GM18498 (cell line): ENCODE data around the gene THAP4.
"Not testable (repeated sequence)": the region's sequence is repeated elsewhere in the genome, so short reads cannot be mapped to it uniquely, and the experiment has no call there.

Source experiments
- ATAC-seq: cut with Tn5 transposase; IDR thresholded peaks from one replicate; pipeline ENCODE4 v1.9.1; 2021; ENCODE audit warnings: mild to moderate bottlenecking, moderate library complexity; ENCODE audit not compliant: unreplicated experiment

Gene THAP4

DNA sequence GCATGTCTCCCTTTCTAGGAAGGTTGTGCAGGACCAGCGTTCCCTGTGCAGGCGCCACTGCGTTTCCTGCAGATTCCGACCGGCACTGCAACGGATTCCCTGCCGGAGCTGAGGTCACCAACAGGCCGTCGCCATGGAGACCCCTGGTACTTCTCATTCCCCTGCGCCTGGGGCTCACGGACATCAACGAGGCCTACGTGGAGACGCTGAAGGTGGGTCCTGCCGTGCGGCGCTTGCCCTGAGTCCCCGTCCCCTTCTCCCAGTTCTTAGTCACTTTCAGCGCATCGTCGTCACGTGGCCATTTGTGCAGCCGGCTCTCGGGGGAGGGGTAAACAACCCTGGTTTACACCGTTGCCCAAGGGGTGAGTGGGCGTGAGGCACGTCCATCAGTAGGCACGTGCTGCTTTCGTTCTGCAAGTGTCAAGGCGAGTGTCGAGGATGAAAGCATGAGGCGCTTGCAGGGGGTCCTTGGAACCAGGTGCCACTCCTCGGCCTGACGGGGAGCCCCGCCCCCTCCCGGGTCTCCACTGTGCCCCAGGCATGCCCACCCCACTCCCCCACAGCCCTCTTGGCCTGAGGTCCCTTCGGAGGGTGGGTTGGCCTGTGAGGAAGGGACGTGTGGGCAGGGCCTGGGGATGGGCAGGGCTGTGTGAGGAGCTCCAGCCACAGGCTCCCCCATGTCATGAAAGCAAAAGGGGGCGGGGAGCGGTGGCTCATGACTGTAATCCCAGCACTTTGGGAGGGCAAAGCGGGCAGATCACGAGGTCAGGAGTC, 29.9 kb upstream of the THAP4 start:
- ATAC-seq: no peak

GRCh38 chr2:241665731-241666440, 28.9 kb upstream of the THAP4 start:
- ATAC-seq: no peak

DNA sequence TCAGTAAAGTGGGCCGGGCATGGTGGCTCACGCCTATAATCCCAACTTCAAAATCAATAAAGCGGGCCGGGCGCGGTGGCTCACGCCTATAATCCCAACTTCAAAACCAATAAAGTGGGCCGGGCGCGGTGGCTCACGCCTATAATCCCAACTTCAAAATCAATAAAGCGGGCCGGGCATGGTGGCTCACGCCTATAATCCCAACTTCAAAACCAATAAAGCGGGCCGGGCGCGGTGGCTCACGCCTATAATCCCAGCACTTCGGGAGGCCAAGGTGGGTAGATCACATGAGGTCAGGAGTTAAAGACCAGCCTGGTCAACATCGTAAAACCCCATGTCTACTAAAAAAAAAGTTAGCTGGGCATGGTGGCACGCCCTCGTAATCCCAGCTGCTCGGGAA, 25.8 kb upstream of the THAP4 start:
- not testable (repeated sequence) for ATAC-seq

DNA sequence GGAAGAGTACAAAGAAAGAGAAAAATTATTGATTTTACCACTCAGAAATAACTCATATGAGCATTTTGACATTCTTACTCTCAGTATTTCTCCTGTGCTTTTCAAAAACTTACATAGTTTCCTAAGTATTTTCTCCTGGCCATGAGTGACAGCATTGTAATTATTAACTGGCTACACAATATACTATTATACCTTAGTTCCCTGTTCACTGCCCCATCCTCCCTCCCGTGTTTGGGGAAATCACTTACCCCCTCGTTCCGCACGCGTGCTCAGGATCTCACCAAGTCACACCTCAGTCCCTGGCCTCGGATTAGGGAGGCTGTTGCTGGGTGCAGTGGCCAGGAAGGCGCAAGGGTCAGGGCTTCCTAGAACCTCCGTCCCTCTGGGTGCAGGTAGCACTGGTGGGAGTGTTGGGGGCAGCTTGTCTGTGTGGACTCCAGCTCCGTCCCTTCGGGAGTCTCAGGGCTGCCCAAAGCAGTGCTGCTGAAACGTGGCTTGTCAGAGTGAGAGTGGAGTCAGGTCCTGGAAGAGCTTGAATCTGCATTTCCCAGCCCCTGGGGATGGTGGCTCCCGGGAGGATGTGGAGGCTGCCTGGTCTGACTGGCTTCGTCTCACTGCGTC, 23.7 kb upstream of the THAP4 start:
- ATAC-seq: no peak

DNA sequence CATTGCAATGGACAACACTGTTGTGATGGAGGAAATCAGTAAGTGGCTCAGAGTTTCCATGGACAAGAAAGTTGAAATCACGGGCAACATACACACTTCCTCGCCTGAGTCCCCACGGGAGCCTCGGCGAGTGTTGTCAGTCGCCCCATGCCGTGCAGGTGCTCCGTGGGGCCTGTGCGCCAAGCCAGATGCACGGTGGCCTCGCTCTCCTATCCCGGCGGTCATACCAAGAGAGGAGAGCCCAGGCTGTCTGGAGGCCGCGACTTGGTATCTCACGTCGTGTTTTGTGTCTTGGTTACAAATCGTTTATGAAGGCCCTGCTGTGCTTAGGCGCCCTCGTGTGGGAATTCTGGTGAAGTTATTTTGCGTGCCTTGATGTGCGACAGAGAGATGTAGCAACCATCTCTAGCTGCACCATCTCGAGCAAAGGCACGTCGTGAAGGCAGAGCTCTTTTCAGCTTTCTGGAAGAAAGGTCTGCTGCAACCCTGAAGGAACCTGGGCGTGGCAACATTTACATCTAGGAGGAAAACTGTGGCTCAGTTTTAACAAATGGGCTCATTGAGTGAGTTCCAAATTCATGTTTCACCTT, 22.3 kb upstream of the THAP4 start:
- no peak for ATAC-seq

GRCh38 chr2:241658296-241658695, 21.3 kb upstream of the THAP4 start:
- no peak for ATAC-seq

GRCh38 chr2:241657786-241658254, 20.9 kb upstream of the THAP4 start:
- no peak for ATAC-seq

DNA sequence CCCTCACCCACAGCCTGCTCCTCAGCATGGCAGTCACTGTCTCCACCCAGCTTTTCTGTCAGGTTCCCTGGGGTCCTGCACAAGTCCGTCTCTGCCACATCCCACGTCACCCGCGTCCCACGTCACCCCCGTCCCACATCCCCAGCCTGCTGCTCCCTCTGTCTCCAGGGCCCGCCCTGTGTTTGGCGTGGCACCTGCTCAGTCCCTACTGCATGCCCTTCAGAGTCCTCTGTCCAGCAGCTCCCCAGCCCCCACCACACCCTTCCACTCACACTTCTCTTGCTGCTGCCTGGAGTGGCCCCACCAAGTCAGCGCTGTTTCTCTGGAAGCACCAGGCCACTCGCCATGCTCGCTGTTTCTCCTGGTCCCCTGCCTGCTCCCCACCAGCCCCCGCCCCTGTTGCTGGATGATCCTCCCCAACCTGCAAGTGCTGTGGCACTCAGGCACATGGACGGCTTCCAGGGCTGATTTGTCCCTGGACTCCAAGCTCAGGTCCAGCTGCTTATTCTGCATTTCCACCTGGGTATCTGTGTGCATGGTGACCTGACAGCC, 19.3 kb upstream of the THAP4 start:
- no peak for ATAC-seq

GRCh38 chr2:241655516-241656189, 18.7 kb upstream of the THAP4 start:
- no peak for ATAC-seq

DNA sequence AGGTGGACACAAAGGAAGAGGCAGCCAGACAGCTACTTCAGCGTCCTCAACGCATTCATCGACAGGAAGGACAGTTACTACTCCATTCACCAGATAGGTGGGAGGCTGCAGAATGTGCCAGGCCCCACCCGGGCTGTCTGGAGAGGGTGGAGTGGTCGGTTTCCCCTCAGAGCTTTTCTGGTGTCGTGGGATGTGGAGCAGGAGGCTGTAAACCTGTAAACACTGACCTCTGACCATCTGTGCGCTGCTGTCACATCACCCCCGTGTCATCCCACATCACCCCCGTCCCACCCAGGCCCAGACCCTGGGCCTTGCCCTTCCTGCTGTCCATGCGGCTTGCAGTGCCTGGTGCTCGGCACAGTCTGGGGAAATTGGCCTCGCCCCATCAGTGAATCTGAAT, 17.6 kb upstream of the THAP4 start:
- ATAC-seq: no peak

DNA sequence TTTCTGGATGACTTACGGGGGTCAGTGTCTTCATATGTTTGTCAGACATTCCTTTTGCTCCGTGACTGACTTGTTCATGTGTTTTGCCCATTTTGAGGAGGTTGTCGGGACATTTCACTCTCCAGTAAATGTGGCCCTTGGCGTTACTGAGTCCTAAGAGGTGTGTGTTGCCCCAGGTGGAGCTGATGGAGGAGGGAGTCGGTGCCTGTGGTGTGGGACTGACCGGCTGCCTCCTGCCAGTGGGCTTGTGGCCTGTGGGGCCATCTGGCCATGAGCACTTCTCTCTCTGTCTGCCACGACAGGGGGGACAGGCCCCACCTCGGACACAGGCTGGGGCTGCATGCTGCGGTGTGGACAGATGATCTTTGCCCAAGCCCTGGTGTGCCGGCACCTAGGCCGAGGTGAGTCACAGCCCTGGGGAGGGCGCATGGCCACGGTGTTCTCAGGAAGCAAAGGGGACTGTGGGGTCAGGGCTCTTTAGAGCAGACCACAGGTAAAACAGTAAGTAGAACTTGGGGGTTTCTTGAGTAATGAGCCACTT, 16.3 kb upstream of the THAP4 start:
- no peak for ATAC-seq

GRCh38 chr2:241652722-241653121, 15.8 kb upstream of the THAP4 start:
- no peak for ATAC-seq

DNA sequence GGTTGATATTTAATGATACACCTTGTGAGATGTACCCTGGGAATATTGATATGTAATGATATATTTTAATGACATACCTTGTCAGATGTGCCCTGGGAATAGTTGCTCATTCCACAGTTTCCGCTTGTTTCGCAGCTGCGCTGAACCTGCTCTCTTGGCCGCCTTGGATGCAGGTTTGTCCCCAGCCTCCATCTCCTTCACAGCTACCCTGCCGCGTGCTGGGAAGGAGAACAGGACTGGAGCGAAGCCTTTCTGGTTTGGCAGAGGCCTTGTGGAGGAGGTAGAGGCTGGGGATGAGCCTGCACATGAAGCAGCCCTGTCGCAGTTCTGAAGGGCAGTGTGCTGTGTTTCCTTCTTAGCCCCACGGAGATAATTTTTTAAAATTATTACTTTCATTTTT, 15.2 kb upstream of the THAP4 start:
- no peak for ATAC-seq

- ATAC-seq: no peak
These were observed 13.0 kb upstream of the THAP4 start for GRCh38 chr2:241649927-241650326.

DNA sequence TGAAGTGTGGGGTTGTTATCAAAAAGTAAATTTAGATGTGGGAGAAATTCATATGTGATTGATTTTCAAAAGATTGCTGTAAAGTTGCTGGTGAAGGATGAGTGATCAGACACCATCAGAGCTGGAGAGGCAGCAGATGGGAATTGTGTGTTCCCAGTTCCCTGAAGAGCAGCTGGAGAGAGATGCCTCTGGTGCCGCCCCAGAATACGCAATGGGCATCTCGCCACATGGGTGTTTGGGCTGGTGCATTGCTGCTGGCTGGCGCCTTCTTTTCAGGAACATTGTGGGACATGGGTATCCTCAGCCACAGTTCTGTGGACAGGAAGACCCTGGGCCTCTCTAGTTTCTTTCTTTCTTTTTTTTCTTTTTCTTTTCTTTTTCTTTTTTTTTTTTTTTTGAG, 12.4 kb upstream of the THAP4 start:
- no peak for ATAC-seq

DNA sequence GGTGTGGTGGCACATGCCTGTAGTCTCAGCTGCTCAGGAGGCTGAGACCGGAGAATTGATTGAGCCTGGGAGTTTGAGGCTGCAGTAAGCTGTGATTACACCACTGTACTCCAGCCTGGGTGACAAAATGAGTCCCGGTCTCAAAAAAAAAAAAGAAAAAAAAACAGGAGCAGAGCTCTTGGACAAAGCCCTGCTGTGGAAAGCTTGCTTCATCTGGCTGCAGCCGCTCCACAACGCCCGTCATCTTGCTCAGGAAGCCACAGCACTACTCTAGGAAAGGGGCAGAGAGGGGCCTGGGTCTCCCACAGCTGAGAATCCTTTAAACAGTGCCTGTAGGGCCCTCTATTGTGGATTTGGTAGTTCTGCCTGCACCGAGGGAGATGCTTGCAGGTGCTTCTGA, 11.5 kb upstream of the THAP4 start:
- ATAC-seq: no peak

- no peak for ATAC-seq
These were observed 9.1 kb upstream of the THAP4 start for GRCh38 chr2:241645915-241646645.

DNA sequence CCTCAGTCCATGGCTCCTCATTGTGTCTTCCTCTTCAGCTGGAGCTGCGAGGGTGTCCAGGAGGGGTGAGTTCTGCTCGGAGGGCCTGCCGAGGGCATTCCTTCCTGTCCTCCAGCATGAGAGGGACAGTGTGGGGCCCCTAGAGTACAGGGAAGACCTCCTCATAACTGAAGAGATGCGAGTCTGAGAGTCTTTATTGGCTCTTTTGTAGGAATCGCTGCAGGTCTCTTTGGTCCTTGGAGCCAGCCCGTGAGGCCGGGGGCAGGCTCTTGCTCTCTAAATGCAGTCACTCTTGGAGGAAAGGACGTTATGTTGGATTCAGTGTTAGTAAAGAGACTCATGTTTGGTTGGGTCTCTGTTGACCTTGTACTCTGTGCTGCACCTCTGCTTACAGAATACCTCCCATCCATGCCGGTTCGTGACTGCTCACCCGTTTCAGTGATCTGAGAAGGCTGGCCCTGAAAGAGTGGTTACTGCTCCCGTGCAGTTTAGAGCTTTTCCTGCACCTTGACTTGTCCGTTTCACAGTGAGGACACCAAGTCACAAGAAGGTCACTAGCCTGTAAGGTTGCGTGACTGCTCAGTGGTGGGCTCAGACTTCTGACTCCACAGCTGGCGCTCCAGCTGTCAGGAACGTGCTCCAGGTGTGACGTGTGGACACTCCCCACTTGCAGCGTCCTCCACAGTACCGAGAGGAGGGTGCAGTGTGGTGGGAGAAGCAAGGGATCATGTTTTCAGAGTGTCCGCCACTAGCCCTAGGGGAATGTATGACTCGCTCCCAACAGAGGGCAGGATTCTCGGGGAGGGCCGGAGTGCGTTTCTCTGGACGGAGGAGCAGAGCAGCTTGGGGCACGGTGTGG, 8.3 kb upstream of the THAP4 start:
- no peak for ATAC-seq

- no peak for ATAC-seq
These were observed 4.7 kb upstream of the THAP4 start for GRCh38 chr2:241641631-241642030.
